Measurements from ENCODE around the gene COPZ1. TPM values are rescaled to one million over a fixed set of nuclear protein-coding genes. Genes with fewer than 3 reads are reported as not detected.
"Not testable (repeated sequence)": the region's sequence is repeated elsewhere in the genome, so short reads cannot be mapped to it uniquely, and the experiment has no call there.

COPZ1 gene
- polyA plus RNA-seq, 1 donor from 2014 or later: 135 TPM

GRCh38 chr12:54337280-54337842 is 12.4 kb downstream of the COPZ1 start:
- Mint-ChIP-seq H3K4me1 (peaks cover 2 to 12% (median 5%) of the 10 kb centered on the region in 3 donors), H3K9me3 (no peaks in the 10 kb centered on the region), H3K27ac (no peak overlapping the region), H3K4me3 (no peak overlapping the region), H3K36me3 (no peaks in the 10 kb centered on the region), H3K27me3 (no peaks in the 10 kb centered on the region)

- H3K9me3 Mint-ChIP-seq: no peaks in the 10 kb centered on the region
- peaks cover under 1% of the 10 kb centered on the region for H3K36me3 Mint-ChIP-seq
- H3K27me3 Mint-ChIP-seq: no peaks in the 10 kb centered on the region
- no peak overlapping the region for H3K27ac Mint-ChIP-seq
- peaks cover 2 to 12% (median 5%) of the 10 kb centered on the region in 3 donors for H3K4me1 Mint-ChIP-seq
- no peak overlapping the region for H3K4me3 Mint-ChIP-seq
Measured at GRCh38 chr12:54337854-54338650, 13.1 kb downstream of the COPZ1 start.

GRCh38 chr12:54338698-54339296 is 13.9 kb downstream of the COPZ1 start:
- H3K27me3 Mint-ChIP-seq: no peaks in the 10 kb centered on the region
- peaks cover 2 to 9% (median 5%) of the 10 kb centered on the region in 3 donors for H3K4me1 Mint-ChIP-seq
- H3K4me3 Mint-ChIP-seq: no peak overlapping the region
- peaks cover 6% of the 10 kb centered on the region for H3K36me3 Mint-ChIP-seq
- H3K9me3 Mint-ChIP-seq: no peaks in the 10 kb centered on the region
- no peak overlapping the region for H3K27ac Mint-ChIP-seq

- peaks cover 5 to 15% (median 5%) of the 10 kb centered on the region in 3 donors for H3K4me1 Mint-ChIP-seq
- H3K36me3 Mint-ChIP-seq: peaks cover 6% of the 10 kb centered on the region
- H3K27me3 Mint-ChIP-seq: no peaks in the 10 kb centered on the region
- H3K27ac Mint-ChIP-seq: no peak overlapping the region
- no peaks in the 10 kb centered on the region for H3K9me3 Mint-ChIP-seq
- no peak overlapping the region for H3K4me3 Mint-ChIP-seq
Measured at GRCh38 chr12:54340846-54341245, 15.9 kb downstream of the COPZ1 start.

- H3K4me1 Mint-ChIP-seq: peaks cover 5 to 15% (median 5%) of the 10 kb centered on the region in 3 donors
- no peaks in the 10 kb centered on the region for H3K9me3 Mint-ChIP-seq
- H3K27me3 Mint-ChIP-seq: no peaks in the 10 kb centered on the region
- H3K36me3 Mint-ChIP-seq: peaks cover 6% of the 10 kb centered on the region
- no peak overlapping the region for H3K27ac Mint-ChIP-seq
- no peak overlapping the region for H3K4me3 Mint-ChIP-seq
Measured at GRCh38 chr12:54341378-54342300, 16.7 kb downstream of the COPZ1 start.

GRCh38 chr12:54349036-54349435 is 24.1 kb downstream of the COPZ1 start:
- Mint-ChIP-seq H3K4me3 (no peak overlapping the region), H3K4me1 (peaks cover 0 to 14% (median 9%) of the 10 kb centered on the region in 3 donors), H3K27me3 (no peaks in the 10 kb centered on the region), H3K9me3 (no peaks in the 10 kb centered on the region), H3K27ac (no peak overlapping the region), H3K36me3 (peaks cover 10% of the 10 kb centered on the region)

- Mint-ChIP-seq H3K27me3 (no peaks in the 10 kb centered on the region), H3K4me1 (peaks cover 0 to 14% (median 9%) of the 10 kb centered on the region in 3 donors), H3K27ac (no peak overlapping the region), H3K4me3 (no peak overlapping the region), H3K9me3 (no peaks in the 10 kb centered on the region), H3K36me3 (peaks cover 10% of the 10 kb centered on the region)
Measured at GRCh38 chr12:54349679-54350078, 24.7 kb downstream of the COPZ1 start.

GRCh38 chr12:54350743-54351142 is 25.8 kb downstream of the COPZ1 start:
- H3K4me3 Mint-ChIP-seq: peak overlapping the region in 1 of 4 donors; percentile 53
- no peaks in the 10 kb centered on the region for H3K27me3 Mint-ChIP-seq
- H3K36me3 Mint-ChIP-seq: peaks cover 10% of the 10 kb centered on the region
- peaks cover 0 to 8% (median 6%) of the 10 kb centered on the region in 3 donors for H3K4me1 Mint-ChIP-seq
- H3K27ac Mint-ChIP-seq: no peak overlapping the region
- no peaks in the 10 kb centered on the region for H3K9me3 Mint-ChIP-seq

- Mint-ChIP-seq H3K36me3 (peaks cover 10% of the 10 kb centered on the region), H3K4me1 (peaks cover 0 to 8% (median 6%) of the 10 kb centered on the region in 3 donors), H3K9me3 (no peaks in the 10 kb centered on the region), H3K27ac (no peak overlapping the region), H3K27me3 (no peaks in the 10 kb centered on the region), H3K4me3 (no peak overlapping the region)
Measured at GRCh38 chr12:54351341-54351740, 26.4 kb downstream of the COPZ1 start.

GRCh38 chr12:54352022-54352531 is 27.1 kb downstream of the COPZ1 start:
- Mint-ChIP-seq H3K27me3 (no peaks in the 10 kb centered on the region), H3K4me1 (peaks cover 0 to 8% (median 6%) of the 10 kb centered on the region in 3 donors), H3K36me3 (peaks cover 10% of the 10 kb centered on the region), H3K4me3 (no peak overlapping the region), H3K27ac (peak overlapping the region in 1 of 3 donors; percentile 46), H3K9me3 (no peaks in the 10 kb centered on the region)

GRCh38 chr12:54352891-54353874 is 28.3 kb downstream of the COPZ1 start:
- H3K27me3 Mint-ChIP-seq: no peaks in the 10 kb centered on the region
- H3K36me3 Mint-ChIP-seq: peaks cover 8% of the 10 kb centered on the region
- peak overlapping the region in 1 of 3 donors; percentile 10 for H3K27ac Mint-ChIP-seq
- no peaks in the 10 kb centered on the region for H3K9me3 Mint-ChIP-seq
- H3K4me1 Mint-ChIP-seq: peaks cover 0 to 9% (median 6%) of the 10 kb centered on the region in 3 donors
- no peak overlapping the region for H3K4me3 Mint-ChIP-seq

GRCh38 chr12:54354271-54354670 is 29.3 kb downstream of the COPZ1 start:
- H3K36me3 Mint-ChIP-seq, H3K27me3 Mint-ChIP-seq, H3K9me3 Mint-ChIP-seq, H3K27ac Mint-ChIP-seq, H3K4me1 Mint-ChIP-seq, H3K4me3 Mint-ChIP-seq: not testable (repeated sequence)

GRCh38 chr12:54355104-54355815 is 30.3 kb downstream of the COPZ1 start:
- Mint-ChIP-seq H3K36me3 (peaks cover 4% of the 10 kb centered on the region), H3K4me3 (peak overlapping the region in 1 of 4 donors; percentile 31), H3K4me1 (peaks cover 0 to 6% (median 5%) of the 10 kb centered on the region in 3 donors), H3K27ac (peak overlapping the region in 2 of 3 donors; percentile 11 to 17), H3K9me3 (no peaks in the 10 kb centered on the region), H3K27me3 (no peaks in the 10 kb centered on the region)

Data from IgD-negative memory B cell (primary cell).